NCI-H460 (cell line): ENCODE results near the gene POLR1B. TPM values are rescaled to one million over a fixed set of nuclear protein-coding genes. Genes with fewer than 3 reads are reported as not detected.
A peak's percentile ranks its signal among the peaks of the same experiment; 100 is the strongest.
"Not testable (repeated sequence)": the region's sequence is repeated elsewhere in the genome, so short reads cannot be mapped to it uniquely, and the experiment has no call there.

ENCODE experiments used
- DNase-seq: peaks from one replicate; pipeline ENCODE4 v3.0.0-alpha.2; 2016; ENCODE audit warnings: low read depth; ENCODE audit errors: extremely low read depth
- polyA plus RNA-seq: library from polyadenylated mRNA; depleted of rRNA; stranded (reverse); fragments of >200 nt; gene quantifications from 2 replicates; pipeline ENCODE4 v1.2.3, GENCODE V29; 2014; cell fraction: nucleus; rRNA removed
- total RNA-seq: library from RNA; depleted of rRNA; stranded (reverse); fragments of >200 nt; shearing (Covaris generic); gene quantifications from 2 replicates; pipeline ENCODE4 v1.2.3, GENCODE V29; 2014; rRNA removed

Gene POLR1B, protein sequence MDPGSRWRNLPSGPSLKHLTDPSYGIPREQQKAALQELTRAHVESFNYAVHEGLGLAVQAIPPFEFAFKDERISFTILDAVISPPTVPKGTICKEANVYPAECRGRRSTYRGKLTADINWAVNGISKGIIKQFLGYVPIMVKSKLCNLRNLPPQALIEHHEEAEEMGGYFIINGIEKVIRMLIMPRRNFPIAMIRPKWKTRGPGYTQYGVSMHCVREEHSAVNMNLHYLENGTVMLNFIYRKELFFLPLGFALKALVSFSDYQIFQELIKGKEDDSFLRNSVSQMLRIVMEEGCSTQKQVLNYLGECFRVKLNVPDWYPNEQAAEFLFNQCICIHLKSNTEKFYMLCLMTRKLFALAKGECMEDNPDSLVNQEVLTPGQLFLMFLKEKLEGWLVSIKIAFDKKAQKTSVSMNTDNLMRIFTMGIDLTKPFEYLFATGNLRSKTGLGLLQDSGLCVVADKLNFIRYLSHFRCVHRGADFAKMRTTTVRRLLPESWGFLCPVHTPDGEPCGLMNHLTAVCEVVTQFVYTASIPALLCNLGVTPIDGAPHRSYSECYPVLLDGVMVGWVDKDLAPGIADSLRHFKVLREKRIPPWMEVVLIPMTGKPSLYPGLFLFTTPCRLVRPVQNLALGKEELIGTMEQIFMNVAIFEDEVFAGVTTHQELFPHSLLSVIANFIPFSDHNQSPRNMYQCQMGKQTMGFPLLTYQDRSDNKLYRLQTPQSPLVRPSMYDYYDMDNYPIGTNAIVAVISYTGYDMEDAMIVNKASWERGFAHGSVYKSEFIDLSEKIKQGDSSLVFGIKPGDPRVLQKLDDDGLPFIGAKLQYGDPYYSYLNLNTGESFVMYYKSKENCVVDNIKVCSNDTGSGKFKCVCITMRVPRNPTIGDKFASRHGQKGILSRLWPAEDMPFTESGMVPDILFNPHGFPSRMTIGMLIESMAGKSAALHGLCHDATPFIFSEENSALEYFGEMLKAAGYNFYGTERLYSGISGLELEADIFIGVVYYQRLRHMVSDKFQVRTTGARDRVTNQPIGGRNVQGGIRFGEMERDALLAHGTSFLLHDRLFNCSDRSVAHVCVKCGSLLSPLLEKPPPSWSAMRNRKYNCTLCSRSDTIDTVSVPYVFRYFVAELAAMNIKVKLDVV
- total RNA-seq, result 35.9 and 43.0 TPM in 2 replicates
- polyA plus RNA-seq, result 35.1 and 43.0 TPM in 2 replicates

- peak; percentile 82 for DNase-seq
Measured at GRCh38 chr2:112542123-112542983, at the start of gene POLR1B. Gene POLR1B, plus strand, starts transcription at chr2:112542465. Its CDS starts 30 bp downstream, at chr2:112542495.

DNA sequence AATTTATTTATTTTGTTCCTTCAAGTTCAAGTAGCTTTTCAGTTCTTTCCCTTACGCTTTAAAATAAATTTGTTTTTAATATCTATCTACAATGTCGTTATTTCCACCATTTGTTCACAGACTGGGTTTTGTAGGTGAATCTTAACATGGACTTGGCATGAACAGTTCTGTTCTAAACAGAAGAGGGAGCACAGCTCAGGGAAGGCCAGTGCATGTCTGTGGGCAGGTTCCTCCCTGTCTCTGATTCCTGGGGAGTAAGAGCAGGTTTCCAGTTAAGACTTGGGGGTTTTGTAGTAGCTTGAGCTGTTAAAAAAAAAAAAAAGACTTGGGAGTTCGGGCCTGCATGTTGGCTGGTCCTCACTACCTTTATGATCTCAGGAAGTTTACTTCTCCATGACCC is 49.2 kb upstream of the POLR1B start:
- peak; percentile 25 for DNase-seq

DNA sequence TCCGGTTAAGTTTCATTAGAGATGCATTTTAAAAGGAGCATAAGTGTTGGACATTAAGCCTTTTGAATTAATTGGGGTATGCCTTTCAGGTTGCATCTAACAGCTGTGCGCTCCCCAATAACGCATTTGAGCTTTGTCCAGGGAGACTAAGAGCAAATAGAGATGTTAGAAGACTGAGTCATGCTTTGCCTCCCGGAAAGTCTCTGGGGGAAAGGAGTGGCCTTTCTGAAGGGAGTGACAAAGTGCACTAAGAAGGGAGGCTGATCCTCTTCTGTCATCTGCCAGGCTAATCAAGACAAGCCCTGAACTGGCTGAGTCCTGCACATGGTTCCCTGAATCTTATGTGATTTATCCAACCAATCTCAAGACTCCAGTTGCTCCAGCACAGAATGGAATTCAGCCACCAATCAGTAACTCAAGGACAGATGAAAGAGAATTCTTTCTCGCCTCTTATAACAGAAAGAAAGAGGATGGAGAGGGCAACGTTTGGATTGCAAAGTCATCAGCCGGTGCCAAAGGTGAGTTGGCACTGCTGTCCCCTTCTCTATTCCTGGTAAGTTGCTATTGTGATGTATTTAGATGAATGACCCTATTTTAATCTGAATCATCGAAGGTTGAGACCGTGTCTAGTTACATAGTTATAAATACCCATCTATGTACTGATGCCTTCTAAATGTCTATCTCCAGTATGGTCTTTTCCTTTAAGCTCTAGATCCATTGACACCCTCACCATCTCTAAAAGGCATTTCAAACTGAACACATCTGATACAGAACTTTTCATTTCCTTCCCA is 48.2 kb upstream of the POLR1B start:
- peak; percentile 74 for DNase-seq

DNA sequence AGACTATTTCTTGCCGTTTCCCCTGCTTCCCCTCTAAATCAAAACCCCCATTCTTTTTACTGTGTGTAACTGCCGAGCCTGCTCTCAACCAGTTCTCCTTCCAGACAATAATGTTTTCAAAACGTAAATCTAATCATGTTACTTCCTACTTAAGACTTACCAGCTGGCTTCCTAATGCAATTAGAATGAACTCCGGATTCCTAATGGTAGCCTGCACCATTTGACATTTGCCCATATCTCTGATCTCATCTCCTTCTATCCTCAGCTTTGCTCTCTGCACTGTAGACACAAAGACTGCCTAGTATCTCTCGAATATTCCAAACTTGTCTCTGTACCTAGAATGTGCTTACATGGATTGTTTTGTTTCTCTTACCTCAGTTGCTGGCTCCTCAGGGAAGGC is 47.4 kb upstream of the POLR1B start:
- DNase-seq, result no peak

- DNase-seq, result not testable (repeated sequence)
Measured at GRCh38 chr2:112495878-112496277, 46.4 kb upstream of the POLR1B start.

DNA sequence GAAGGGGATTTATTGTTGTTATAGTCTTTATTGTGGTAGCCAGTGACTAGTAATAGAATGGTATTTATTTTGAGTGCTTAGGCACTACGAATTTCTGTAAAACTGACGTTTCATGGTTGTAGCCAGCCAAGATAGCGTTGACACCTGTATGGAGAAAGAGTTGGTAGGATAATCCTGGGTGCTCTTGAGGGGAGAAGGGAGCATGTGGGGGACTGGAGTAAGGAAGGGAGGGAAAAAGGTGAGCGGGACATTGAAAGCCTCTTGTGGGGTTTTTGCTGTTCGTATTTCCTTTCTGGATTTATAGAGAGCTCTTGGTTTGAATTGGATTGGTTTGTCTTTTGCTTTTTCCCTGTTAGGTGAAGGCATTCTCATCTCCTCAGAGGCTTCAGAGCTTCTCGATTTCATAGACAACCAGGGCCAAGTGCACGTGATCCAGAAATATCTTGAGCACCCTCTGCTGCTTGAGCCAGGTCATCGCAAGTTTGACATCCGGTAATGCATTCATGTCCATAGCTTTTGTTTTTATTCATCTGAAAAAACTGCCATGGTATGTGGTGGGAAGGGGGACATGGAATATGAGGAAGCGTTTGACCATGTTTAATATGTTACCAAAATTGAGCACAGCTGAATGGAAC is 41.3 kb upstream of the POLR1B start:
- peak; percentile 44 for DNase-seq

- not testable (repeated sequence) for DNase-seq
Measured at GRCh38 chr2:112509239-112509998, 32.8 kb upstream of the POLR1B start.

DNA sequence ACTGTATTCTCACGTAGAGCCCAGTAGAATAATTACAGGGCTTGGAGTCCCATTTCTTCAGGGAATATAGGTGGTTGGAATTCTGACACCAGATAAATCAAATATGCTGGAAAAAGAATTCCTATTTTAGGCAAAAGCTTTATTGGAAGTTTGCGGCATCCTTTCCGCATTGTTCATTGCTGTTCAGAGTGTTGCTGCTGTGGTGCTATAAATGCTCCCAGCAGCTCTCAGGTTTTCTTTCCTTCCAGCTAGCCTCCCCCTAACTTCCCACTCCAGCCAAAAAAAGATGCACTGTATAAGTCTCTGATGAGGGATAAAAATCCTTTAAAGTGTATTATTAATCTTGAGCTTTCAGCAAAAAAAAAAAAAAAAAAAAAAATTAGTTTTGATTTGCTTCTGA is 25.5 kb upstream of the POLR1B start:
- DNase-seq, result no peak

DNA sequence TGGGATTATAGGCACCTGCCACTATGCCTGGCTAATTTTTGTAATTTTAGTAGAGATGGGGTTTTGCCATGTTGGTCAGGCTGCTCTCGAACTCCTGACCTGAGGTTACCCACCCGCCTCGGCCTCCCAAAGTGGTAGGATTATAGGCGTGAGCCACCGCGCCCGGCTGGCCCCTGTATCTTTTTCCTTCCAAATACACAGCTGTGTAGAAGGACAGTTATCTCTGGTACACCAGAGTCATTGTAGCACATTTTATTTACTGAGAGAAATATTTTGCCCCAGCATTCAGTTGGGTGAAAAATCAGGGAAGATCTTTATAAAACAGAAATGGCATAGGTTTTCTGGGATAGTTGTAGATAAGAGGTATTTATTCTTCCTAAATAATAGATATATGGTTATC is 23.5 kb upstream of the POLR1B start:
- no peak for DNase-seq

DNA sequence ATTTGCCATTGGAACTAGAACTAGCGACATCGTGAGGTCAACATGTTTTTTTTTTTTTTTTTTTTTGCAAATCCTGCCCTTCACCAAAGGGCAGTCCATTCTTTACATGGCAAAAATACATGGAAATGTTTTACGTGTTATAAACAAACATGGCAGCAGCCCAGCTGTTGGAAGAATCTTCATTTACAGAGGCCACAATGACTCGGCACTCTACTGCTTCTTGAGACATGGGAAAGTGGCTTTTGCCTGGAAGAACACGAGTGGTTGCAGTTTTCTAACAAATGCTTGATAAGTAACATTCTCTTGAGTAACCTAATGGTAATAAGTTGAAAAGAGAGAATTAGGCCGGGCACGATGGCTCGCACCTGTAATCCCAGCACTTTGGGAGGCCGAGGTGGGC is 22.8 kb upstream of the POLR1B start:
- no peak for DNase-seq

DNA sequence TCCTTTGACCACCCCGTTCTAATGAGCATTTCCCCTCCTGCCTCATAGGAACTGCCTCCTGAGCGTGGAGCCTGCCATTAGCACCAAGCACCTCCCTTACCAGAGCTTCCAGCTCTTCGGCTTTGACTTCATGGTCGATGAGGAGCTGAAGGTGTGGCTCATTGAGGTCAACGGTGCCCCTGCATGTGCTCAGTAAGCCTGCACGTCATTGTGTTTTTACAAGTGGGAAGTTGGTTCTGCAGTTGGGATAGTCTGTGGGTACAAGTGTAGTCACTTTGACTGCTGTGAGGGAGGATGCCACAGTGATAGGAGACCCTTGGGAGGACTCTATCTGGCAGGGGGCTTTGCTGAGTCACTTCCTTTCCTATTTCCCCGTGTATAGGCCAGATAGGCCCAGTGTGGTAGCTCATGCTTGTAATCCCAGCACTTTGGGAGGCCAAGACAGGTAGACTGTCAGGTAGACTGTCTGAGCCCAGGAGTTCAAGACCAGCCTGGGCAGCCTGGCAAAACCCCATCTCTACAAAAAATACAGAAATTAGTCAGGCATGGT is 22.0 kb upstream of the POLR1B start:
- no peak for DNase-seq

GRCh38 chr2:112523291-112523777 is 18.9 kb upstream of the POLR1B start:
- no peak for DNase-seq

- DNase-seq, result not testable (repeated sequence)
Measured at GRCh38 chr2:112524276-112524675, 18.0 kb upstream of the POLR1B start.

DNA sequence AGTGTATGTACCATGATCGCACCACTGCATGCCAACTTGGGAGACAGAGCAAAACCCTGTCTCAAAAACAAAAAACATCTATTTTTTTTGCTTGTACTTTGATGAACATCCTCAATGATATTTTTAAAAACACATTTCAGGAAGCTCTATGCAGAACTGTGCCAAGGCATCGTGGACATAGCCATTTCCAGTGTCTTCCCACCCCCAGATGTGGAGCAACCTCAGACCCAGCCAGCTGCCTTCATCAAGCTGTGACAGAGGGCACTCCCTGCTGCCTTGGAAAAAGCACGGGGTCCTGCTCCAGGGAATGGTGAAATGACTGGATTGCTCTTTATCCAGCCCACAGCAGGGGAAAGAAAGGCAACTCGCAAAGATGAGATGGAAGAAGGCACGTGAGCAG is 13.7 kb upstream of the POLR1B start:
- DNase-seq, result no peak

DNA sequence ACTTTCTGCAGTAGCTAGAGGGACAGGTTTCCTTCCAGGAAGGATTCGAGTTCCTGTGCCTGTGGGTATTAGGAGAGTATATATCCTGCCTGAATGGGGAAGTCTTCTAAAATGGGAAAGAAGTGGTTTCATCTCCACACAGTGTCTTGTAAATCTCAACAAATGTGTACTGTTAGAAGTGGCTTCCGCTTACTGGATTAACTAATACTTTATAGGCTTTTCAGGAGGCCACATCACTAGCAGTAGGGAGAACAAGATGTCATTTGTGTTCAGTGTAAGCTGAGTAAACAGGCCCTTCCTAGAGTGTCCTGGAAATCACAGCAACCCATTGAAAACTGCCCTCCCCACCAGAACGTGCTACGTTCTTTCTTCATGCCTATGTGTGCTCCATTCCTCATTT is 12.5 kb upstream of the POLR1B start:
- DNase-seq, result no peak

GRCh38 chr2:112530728-112531127 is 11.5 kb upstream of the POLR1B start:
- DNase-seq, result no peak

DNA sequence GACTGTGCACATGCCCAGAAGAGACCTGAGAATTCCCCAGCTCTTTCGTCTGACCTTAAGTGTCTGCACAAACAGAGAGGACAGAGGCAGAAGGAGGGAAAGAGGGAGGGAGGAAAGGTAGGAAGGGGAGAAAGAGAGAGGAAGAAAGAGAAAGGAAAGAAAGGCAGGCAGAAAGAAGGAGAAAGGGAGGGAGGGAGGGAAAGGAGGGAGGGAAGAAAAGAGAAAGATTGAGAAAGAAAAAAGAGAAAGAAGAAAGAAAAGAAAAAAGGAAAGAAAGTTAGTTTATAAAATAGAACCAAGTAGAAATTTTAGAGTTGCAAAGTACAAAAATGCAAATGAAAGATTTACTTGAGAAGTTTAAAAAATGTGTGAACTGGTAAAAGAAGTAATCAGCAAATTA is 7.4 kb upstream of the POLR1B start:
- DNase-seq, result no peak

- DNase-seq, result not testable (repeated sequence)
Measured at GRCh38 chr2:112536665-112537064, 5.6 kb upstream of the POLR1B start.
